Activated T-cell treated with anti-CD3 and anti-CD28 coated beads, Interleukin-2, amount 50 U/mL, for 4 hours (primary cell): ENCODE data around the gene MAPKAP1. TPM values are rescaled to one million over a fixed set of nuclear protein-coding genes. Genes with fewer than 3 reads are reported as not detected.
"Not testable (repeated sequence)": the region's sequence is repeated elsewhere in the genome, so short reads cannot be mapped to it uniquely, and the experiment has no call there.

Source experiments
- ATAC-seq, 2 donors: fragments of 200-7000 bp; cut with Tn5 transposase; one replicate each; pipeline ENCODE4 v1.10.0; 2021
- DNase-seq: peaks from one replicate; pipeline ENCODE4 v3.0.0-alpha.2; 2020
- H3K27me3 Mint-ChIP-seq: one replicate; pipeline ENCODE4 v1.8.0; 2021; ENCODE audit warnings: low read depth, mixed read lengths
- H3K36me3 Mint-ChIP-seq: one replicate; pipeline ENCODE4 v1.8.0; 2022; ENCODE audit warnings: mixed read lengths; ENCODE audit not compliant: insufficient read depth
- H3K4me1 Mint-ChIP-seq: one replicate; pipeline ENCODE4 v1.8.0; 2021; ENCODE audit warnings: low read depth, mixed read lengths
- H3K4me3 Mint-ChIP-seq: one replicate; pipeline ENCODE4 v1.8.0; 2021; ENCODE audit warnings: mild to moderate bottlenecking, moderate library complexity, mixed read lengths
- H3K9me3 Mint-ChIP-seq: one replicate; pipeline ENCODE4 v1.8.0; 2021; ENCODE audit warnings: mixed read lengths
- total RNA-seq, 3 donors: library from RNA; stranded (reverse); gene quantifications; one replicate each; pipeline ENCODE4 v1.2.1, GENCODE V29; 2021

MAPKAP1 gene
- total RNA-seq, 3 donors from 2014 or later: 89.8 to 108 (median 107) TPM

- Mint-ChIP-seq H3K36me3 (peaks cover 14% of the 10 kb centered on the region), H3K27me3 (no peaks in the 10 kb centered on the region), H3K9me3 (no peaks in the 10 kb centered on the region), H3K4me3 (no peak overlapping the region), H3K4me1 (peaks cover 51% of the 10 kb centered on the region)
- no peak for ATAC-seq
- no peak for DNase-seq
Observed at GRCh38 chr9:125699870-125700269, 7.1 kb downstream of the MAPKAP1 start.

GRCh38 chr9:125696106-125696647, 10.8 kb downstream of the MAPKAP1 start:
- H3K9me3 Mint-ChIP-seq: no peaks in the 10 kb centered on the region
- ATAC-seq: no peak
- no peak for DNase-seq
- peaks cover 7% of the 10 kb centered on the region for H3K36me3 Mint-ChIP-seq
- no peak overlapping the region for H3K4me3 Mint-ChIP-seq
- peaks cover 40% of the 10 kb centered on the region for H3K4me1 Mint-ChIP-seq
- H3K27me3 Mint-ChIP-seq: no peaks in the 10 kb centered on the region

GRCh38 chr9:125695548-125695947, 11.5 kb downstream of the MAPKAP1 start:
- H3K4me3 Mint-ChIP-seq, H3K9me3 Mint-ChIP-seq, DNase-seq, ATAC-seq, H3K27me3 Mint-ChIP-seq: not testable (repeated sequence)
- peaks cover 10% of the 10 kb centered on the region for H3K36me3 Mint-ChIP-seq
- peaks cover 36% of the 10 kb centered on the region for H3K4me1 Mint-ChIP-seq

- H3K4me1 Mint-ChIP-seq: peaks cover 31% of the 10 kb centered on the region
- peaks cover 11% of the 10 kb centered on the region for H3K36me3 Mint-ChIP-seq
- ATAC-seq: no peak
- no peak overlapping the region for H3K4me3 Mint-ChIP-seq
- no peaks in the 10 kb centered on the region for H3K9me3 Mint-ChIP-seq
- no peaks in the 10 kb centered on the region for H3K27me3 Mint-ChIP-seq
- no peak for DNase-seq
Observed at GRCh38 chr9:125694478-125694877, 12.5 kb downstream of the MAPKAP1 start.

- not testable (repeated sequence) for H3K27me3 Mint-ChIP-seq, H3K4me3 Mint-ChIP-seq, DNase-seq, H3K9me3 Mint-ChIP-seq, ATAC-seq
- Mint-ChIP-seq H3K36me3 (peaks cover 11% of the 10 kb centered on the region), H3K4me1 (peaks cover 27% of the 10 kb centered on the region)
Observed at GRCh38 chr9:125693492-125693891, 13.5 kb downstream of the MAPKAP1 start.

- no peak for ATAC-seq
- Mint-ChIP-seq H3K4me3 (no peak overlapping the region), H3K9me3 (no peaks in the 10 kb centered on the region), H3K4me1 (peaks cover 18% of the 10 kb centered on the region), H3K36me3 (peaks cover 11% of the 10 kb centered on the region), H3K27me3 (no peaks in the 10 kb centered on the region)
- DNase-seq: no peak
Observed at GRCh38 chr9:125691869-125692268, 15.1 kb downstream of the MAPKAP1 start.

- no peaks in the 10 kb centered on the region for H3K27me3 Mint-ChIP-seq
- H3K4me3 Mint-ChIP-seq: no peak overlapping the region
- ATAC-seq: no peak
- no peak for DNase-seq
- peaks cover 8% of the 10 kb centered on the region for H3K36me3 Mint-ChIP-seq
- H3K9me3 Mint-ChIP-seq: no peaks in the 10 kb centered on the region
- peaks cover 12% of the 10 kb centered on the region for H3K4me1 Mint-ChIP-seq
Observed at GRCh38 chr9:125690679-125691078, 16.3 kb downstream of the MAPKAP1 start.

- no peak overlapping the region for H3K4me3 Mint-ChIP-seq
- H3K9me3 Mint-ChIP-seq: no peaks in the 10 kb centered on the region
- ATAC-seq (no peak), DNase-seq (no peak)
- H3K36me3 Mint-ChIP-seq: peaks cover 24% of the 10 kb centered on the region
- peaks cover 16% of the 10 kb centered on the region for H3K4me1 Mint-ChIP-seq
- no peaks in the 10 kb centered on the region for H3K27me3 Mint-ChIP-seq
Observed at GRCh38 chr9:125687163-125687863, 19.7 kb downstream of the MAPKAP1 start.

GRCh38 chr9:125685167-125685566, 21.8 kb downstream of the MAPKAP1 start:
- Mint-ChIP-seq H3K36me3 (peaks cover 19% of the 10 kb centered on the region), H3K27me3 (no peaks in the 10 kb centered on the region), H3K9me3 (no peaks in the 10 kb centered on the region), H3K4me1 (peaks cover 12% of the 10 kb centered on the region), H3K4me3 (no peak overlapping the region)
- no peak for ATAC-seq
- DNase-seq: no peak

GRCh38 chr9:125683486-125683885, 23.5 kb downstream of the MAPKAP1 start:
- ATAC-seq: no peak
- H3K27me3 Mint-ChIP-seq: no peaks in the 10 kb centered on the region
- peaks cover 14% of the 10 kb centered on the region for H3K4me1 Mint-ChIP-seq

GRCh38 chr9:125682340-125682739, 24.7 kb downstream of the MAPKAP1 start:
- Mint-ChIP-seq H3K4me1 (peaks cover 14% of the 10 kb centered on the region), H3K9me3 (no peaks in the 10 kb centered on the region), H3K36me3 (peaks cover 24% of the 10 kb centered on the region), H3K4me3 (no peak overlapping the region), H3K27me3 (no peaks in the 10 kb centered on the region)
- DNase-seq: no peak
- ATAC-seq: no peak

More at GRCh38 chr9:125683486-125683885, 23.5 kb downstream of the MAPKAP1 start:
- Mint-ChIP-seq H3K9me3 (no peaks in the 10 kb centered on the region), H3K4me3 (no peak overlapping the region), H3K36me3 (peaks cover 24% of the 10 kb centered on the region)
- DNase-seq: no peak

GRCh38 chr9:125681657-125682056, 25.4 kb downstream of the MAPKAP1 start:
- Mint-ChIP-seq H3K9me3 (no peaks in the 10 kb centered on the region), H3K27me3 (no peaks in the 10 kb centered on the region), H3K4me3 (no peak overlapping the region), H3K36me3 (peaks cover 24% of the 10 kb centered on the region), H3K4me1 (peaks cover 17% of the 10 kb centered on the region)
- no peak for DNase-seq
- ATAC-seq: no peak

- Mint-ChIP-seq H3K9me3 (no peaks in the 10 kb centered on the region), H3K27me3 (no peaks in the 10 kb centered on the region), H3K4me1 (peaks cover 20% of the 10 kb centered on the region), H3K4me3 (no peak overlapping the region), H3K36me3 (peaks cover 27% of the 10 kb centered on the region)
- ATAC-seq (no peak), DNase-seq (no peak)
Observed at GRCh38 chr9:125681086-125681622, 25.9 kb downstream of the MAPKAP1 start.

- ATAC-seq (no peak), DNase-seq (no peak)
- no peaks in the 10 kb centered on the region for H3K27me3 Mint-ChIP-seq
- no peak overlapping the region for H3K4me3 Mint-ChIP-seq
- H3K36me3 Mint-ChIP-seq: peaks cover 27% of the 10 kb centered on the region
- peaks cover 21% of the 10 kb centered on the region for H3K4me1 Mint-ChIP-seq
- no peaks in the 10 kb centered on the region for H3K9me3 Mint-ChIP-seq
Observed at GRCh38 chr9:125680445-125680844, 26.6 kb downstream of the MAPKAP1 start.

GRCh38 chr9:125679597-125680189, 27.3 kb downstream of the MAPKAP1 start:
- no peak for DNase-seq
- H3K9me3 Mint-ChIP-seq: no peaks in the 10 kb centered on the region
- no peak overlapping the region for H3K4me3 Mint-ChIP-seq

More at GRCh38 chr9:125679597-125680189, 27.3 kb downstream of the MAPKAP1 start:
- Mint-ChIP-seq H3K27me3 (no peaks in the 10 kb centered on the region), H3K4me1 (peaks cover 21% of the 10 kb centered on the region), H3K36me3 (peaks cover 21% of the 10 kb centered on the region)
- ATAC-seq: no peak
